Measurements from ENCODE around the gene C10orf71. TPM values are rescaled to one million over a fixed set of nuclear protein-coding genes. Genes with fewer than 3 reads are reported as not detected.

Gene C10orf71
- total and polyA plus RNA-seq, 9 donors, result 0.01 to 0.03 (median 0.03) TPM; not detected in 6

- Histone ChIP-seq H3K4me3 (no peak overlapping the region), H3K27me3 (no peaks in the 10 kb centered on the region), H3K27ac (no peak overlapping the region), H3K9me3 (peaks cover 0 to 4% of the 10 kb centered on the region in 2 donors), H3K36me3 (no peaks in the 10 kb centered on the region), H3K4me1 (ENCODE audit: insufficient read depth) (no peaks in the 10 kb centered on the region)
- intact Hi-C loops (cut with DNase I), result no loop called here
- WGBS, 3 donors, result 65 to 78% (median 71%) methylated on average over 3 of the region's 3 CpGs
- TF ChIP-seq POLR2A (IDR thresholded peaks at IDR 0.05), result no peak
- no peak for TF ChIP-seq EP300 (IDR thresholded peaks at IDR 0.05)
- TF ChIP-seq CTCF (IDR thresholded peaks at IDR 0.05), result no peak
- DNase-seq, result no peak
Measured at GRCh38 chr10:49354593-49354992, 55.6 kb downstream of the C10orf71 start.

GRCh38 chr10:49355221-49355620 lies 56.3 kb downstream of the C10orf71 start:
- H3K36me3 ChIP-seq, result no peaks in the 10 kb centered on the region
- H3K27me3 ChIP-seq, result no peaks in the 10 kb centered on the region
- intact Hi-C loops (cut with DNase I), result no loop called here
- WGBS, 3 donors, result 79 to 83% (median 80%) methylated on average over 3 of the region's 3 CpGs
- H3K4me1 ChIP-seq (ENCODE audit: insufficient read depth), result no peaks in the 10 kb centered on the region
- no peak for TF ChIP-seq EP300 (IDR thresholded peaks at IDR 0.05)
- no peak overlapping the region for H3K4me3 ChIP-seq
- peaks cover 0 to under 1% of the 10 kb centered on the region in 2 donors for H3K9me3 ChIP-seq
- no peak for DNase-seq
- no peak overlapping the region for H3K27ac ChIP-seq

DNA sequence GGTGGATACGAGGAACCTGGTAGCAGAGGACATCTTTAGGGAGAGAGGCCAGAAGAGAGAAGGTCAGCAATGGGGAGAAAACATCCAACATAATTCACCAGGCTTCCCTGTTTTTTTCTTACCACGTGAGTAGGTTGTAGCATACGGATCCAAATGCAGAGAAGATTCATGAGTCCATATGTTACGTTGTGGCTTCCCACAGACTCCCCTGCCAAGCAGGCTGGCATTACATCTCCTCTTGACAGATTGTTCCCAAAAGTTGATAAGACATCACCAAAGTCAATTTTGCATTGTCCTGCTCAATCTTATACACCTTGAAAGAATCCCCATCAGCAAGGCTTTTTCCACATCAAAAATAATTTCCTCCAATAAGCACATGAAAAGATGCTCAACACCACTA lies 57.2 kb downstream of the C10orf71 start:
- 68 to 86% (median 73%) methylated on average over 4 of the region's 4 CpGs for WGBS, 3 donors
- Histone ChIP-seq H3K9me3 (no peaks in the 10 kb centered on the region), H3K27ac (no peak overlapping the region), H3K4me3 (no peak overlapping the region), H3K4me1 (ENCODE audit: insufficient read depth) (no peaks in the 10 kb centered on the region), H3K36me3 (no peaks in the 10 kb centered on the region), H3K27me3 (no peaks in the 10 kb centered on the region)
- intact Hi-C loops (cut with DNase I), result no loop called here
- DNase-seq, result no peak
- no peak for TF ChIP-seq CTCF (IDR thresholded peaks at IDR 0.05)
- TF ChIP-seq EP300 (IDR thresholded peaks at IDR 0.05), result no peak
- TF ChIP-seq POLR2A (IDR thresholded peaks at IDR 0.05), result no peak

DNA sequence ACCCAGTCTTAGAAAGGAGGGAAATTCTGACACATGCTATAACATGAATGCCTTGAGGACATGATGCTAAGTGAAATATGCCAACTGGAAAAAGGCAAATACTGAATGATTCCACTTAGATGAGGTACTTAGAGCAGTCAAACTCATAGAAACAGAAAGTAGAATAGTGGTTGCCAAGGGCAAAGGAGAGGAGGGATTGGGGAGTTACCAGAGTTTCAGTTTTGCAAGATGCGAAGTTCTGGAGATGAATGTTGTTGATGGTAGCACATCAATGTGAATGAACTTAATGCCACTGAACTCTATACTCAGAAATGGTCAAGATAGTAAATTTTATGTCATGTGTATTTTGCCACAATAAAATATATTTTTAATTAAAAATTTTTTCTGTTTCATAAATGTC lies 58.0 kb downstream of the C10orf71 start:
- H3K27ac ChIP-seq, result no peak overlapping the region
- no peaks in the 10 kb centered on the region for H3K9me3 ChIP-seq
- no peaks in the 10 kb centered on the region for H3K36me3 ChIP-seq
- no peak for DNase-seq
- no peak for TF ChIP-seq POLR2A (IDR thresholded peaks at IDR 0.05)
- no peak for TF ChIP-seq CTCF (IDR thresholded peaks at IDR 0.05)
- no peak for TF ChIP-seq EP300 (IDR thresholded peaks at IDR 0.05)
- intact Hi-C loops (cut with DNase I), result no loop called here
- 79 to 83% (median 80%) methylated on average over 1 of the region's 1 CpG for WGBS, 3 donors
- no peaks in the 10 kb centered on the region for H3K27me3 ChIP-seq
- no peak overlapping the region for H3K4me3 ChIP-seq
- no peaks in the 10 kb centered on the region for H3K4me1 ChIP-seq (ENCODE audit: insufficient read depth)

GRCh38 chr10:49357910-49358309 lies 58.9 kb downstream of the C10orf71 start:
- DNase-seq, result no peak
- H3K4me3 ChIP-seq, result no peak overlapping the region
- no peaks in the 10 kb centered on the region for H3K36me3 ChIP-seq
- WGBS, 3 donors, result 66 to 80% (median 67%) methylated on average over 2 of the region's 2 CpGs
- intact Hi-C loops (cut with DNase I), result no loop called here
- H3K4me1 ChIP-seq (ENCODE audit: insufficient read depth), result no peaks in the 10 kb centered on the region
- H3K9me3 ChIP-seq, result no peaks in the 10 kb centered on the region
- no peaks in the 10 kb centered on the region for H3K27me3 ChIP-seq
- no peak for TF ChIP-seq EP300 (IDR thresholded peaks at IDR 0.05)
- no peak for TF ChIP-seq POLR2A (IDR thresholded peaks at IDR 0.05)
- TF ChIP-seq CTCF (IDR thresholded peaks at IDR 0.05), result no peak
- H3K27ac ChIP-seq, result no peak overlapping the region
